Prostate gland (tissue), 2 donors: ENCODE results near the gene CDH22.

Source experiments
- CTCF ChIP-seq, 4 experiments: fragments of 200-600 bp in 2 of 4; fragments of 450-650 bp in 2 of 4; sonication (generic) in 2 of 4; IDR thresholded peaks; 1 replicate in 3 of 4; 2 replicates in 1 of 4; pipeline ENCODE4 v1.5.1; 2016 to 2019; ENCODE audit warnings: antibody characterized with exemption in 4 of 4, mild to moderate bottlenecking in 2 of 4, moderate library complexity in 2 of 4
- POLR2A ChIP-seq: fragments of 450-650 bp; IDR thresholded peaks from one replicate; pipeline ENCODE4 v1.6.1; 2016; ENCODE audit warnings: antibody characterized with exemption, mild to moderate bottlenecking
- POLR2AphosphoS5 ChIP-seq: sonication (generic); formaldehyde crosslinking; IDR thresholded peaks from one replicate; pipeline ENCODE4 v1.6.1; 2017; ENCODE audit warnings: antibody characterized with exemption

DNA sequence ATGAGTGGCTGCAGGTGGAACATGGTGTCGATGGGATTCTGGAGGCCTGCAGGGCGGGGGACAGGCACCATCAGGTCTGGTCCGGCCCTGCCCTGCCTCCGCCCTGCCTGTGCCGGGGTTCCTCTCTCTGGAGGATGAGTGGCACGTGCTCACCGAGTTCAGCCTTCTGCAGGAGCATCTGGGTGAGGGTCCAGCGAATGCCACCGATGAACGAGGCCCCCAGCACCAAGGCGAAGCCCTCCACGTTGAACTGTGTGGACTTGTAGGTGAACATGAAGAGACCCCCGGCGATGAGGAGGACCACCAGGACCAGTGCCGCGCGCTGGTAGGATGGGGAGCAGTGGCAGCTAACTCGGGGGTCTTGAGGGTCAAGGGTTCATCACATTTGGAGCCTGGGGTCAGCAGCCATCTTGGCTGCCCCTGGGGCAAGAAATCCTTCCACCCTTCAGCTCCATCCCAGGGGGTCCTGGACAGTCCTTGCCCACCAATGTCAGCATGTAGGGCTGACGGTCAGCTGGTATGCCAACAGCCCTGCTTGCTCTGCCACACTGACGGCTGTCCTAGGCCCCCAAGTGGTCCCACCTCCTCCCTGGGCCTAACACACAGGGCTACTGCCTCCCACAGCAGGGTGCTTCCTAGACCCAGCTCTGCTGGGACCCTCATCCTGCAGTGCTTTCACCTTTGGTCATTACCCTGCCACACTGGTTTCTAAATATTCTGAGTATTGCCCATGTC lies 46.8 kb upstream of the CDH22 start:
- TF ChIP-seq CTCF (IDR thresholded peaks at IDR 0.05), result no peak
- TF ChIP-seq POLR2A, result no peak
- TF ChIP-seq POLR2AphosphoS5, result no peak
